NK-92 (cell line): ENCODE measurements around the gene KNCN.

Source experiments
- DNase-seq: peaks from one replicate; lab custom pipeline; 2025; ENCODE audit not compliant: unreplicated experiment; lab: John Stamatoyannopoulos, UW

KNCN gene

GRCh38 chr1:46544561-46545240 is 6.7 kb downstream of the KNCN start:
- DNase-seq = no peak

GRCh38 chr1:46543761-46544560 is 7.5 kb downstream of the KNCN start:
- DNase-seq = no peak

GRCh38 chr1:46543382-46543760 is 8.1 kb downstream of the KNCN start:
- no peak for DNase-seq

GRCh38 chr1:46539972-46540371 is 11.5 kb downstream of the KNCN start:
- no peak for DNase-seq

GRCh38 chr1:46538147-46538546 is 13.3 kb downstream of the KNCN start:
- no peak for DNase-seq

- no peak for DNase-seq
These were observed 13.8 kb downstream of the KNCN start for GRCh38 chr1:46537651-46538050.

- DNase-seq = no peak
These were observed 14.9 kb downstream of the KNCN start for GRCh38 chr1:46536527-46536926.

- DNase-seq = no peak
These were observed 16.4 kb downstream of the KNCN start for GRCh38 chr1:46535063-46535462.

GRCh38 chr1:46533179-46533864 is 18.1 kb downstream of the KNCN start:
- DNase-seq = no peak

GRCh38 chr1:46532498-46533178 is 18.8 kb downstream of the KNCN start:
- DNase-seq = no peak

GRCh38 chr1:46532095-46532494 is 19.4 kb downstream of the KNCN start:
- DNase-seq = no peak

- DNase-seq = no peak
These were observed 20.5 kb downstream of the KNCN start for GRCh38 chr1:46530791-46531409.

- no peak for DNase-seq
These were observed 21.1 kb downstream of the KNCN start for GRCh38 chr1:46530311-46530710.

- no peak for DNase-seq
These were observed 22.3 kb downstream of the KNCN start for GRCh38 chr1:46529031-46529630.

- DNase-seq = no peak
These were observed 23.0 kb downstream of the KNCN start for GRCh38 chr1:46528297-46528955.

GRCh38 chr1:46527474-46528296 is 23.8 kb downstream of the KNCN start:
- DNase-seq = no peak

GRCh38 chr1:46526691-46527291 is 24.7 kb downstream of the KNCN start:
- DNase-seq = no peak

- DNase-seq = no peak
These were observed 25.3 kb downstream of the KNCN start for GRCh38 chr1:46526013-46526690.
